ENCODE data around the gene MRPL33.

DNA sequence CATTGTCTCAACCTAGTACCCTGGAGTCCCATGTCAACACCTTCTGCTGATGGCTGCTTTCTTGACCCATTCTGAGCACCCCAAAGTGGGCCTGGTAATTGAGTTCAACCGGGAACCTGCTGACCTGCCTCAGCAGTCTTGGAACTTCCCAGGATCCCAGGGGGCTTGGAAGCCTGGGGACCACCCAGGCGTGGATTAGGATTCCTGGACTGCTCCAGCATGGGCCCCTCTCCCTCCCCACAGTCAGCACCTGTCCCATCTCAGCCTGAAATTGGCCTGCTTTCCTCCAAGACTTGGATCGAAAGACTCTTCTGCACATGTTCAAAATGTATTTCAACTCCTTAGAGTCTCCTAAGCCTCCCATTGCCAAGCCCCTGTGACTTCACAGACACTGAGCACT is 15.4 kb upstream of the MRPL33 start:
- TF ChIP-seq, protein P1, sequence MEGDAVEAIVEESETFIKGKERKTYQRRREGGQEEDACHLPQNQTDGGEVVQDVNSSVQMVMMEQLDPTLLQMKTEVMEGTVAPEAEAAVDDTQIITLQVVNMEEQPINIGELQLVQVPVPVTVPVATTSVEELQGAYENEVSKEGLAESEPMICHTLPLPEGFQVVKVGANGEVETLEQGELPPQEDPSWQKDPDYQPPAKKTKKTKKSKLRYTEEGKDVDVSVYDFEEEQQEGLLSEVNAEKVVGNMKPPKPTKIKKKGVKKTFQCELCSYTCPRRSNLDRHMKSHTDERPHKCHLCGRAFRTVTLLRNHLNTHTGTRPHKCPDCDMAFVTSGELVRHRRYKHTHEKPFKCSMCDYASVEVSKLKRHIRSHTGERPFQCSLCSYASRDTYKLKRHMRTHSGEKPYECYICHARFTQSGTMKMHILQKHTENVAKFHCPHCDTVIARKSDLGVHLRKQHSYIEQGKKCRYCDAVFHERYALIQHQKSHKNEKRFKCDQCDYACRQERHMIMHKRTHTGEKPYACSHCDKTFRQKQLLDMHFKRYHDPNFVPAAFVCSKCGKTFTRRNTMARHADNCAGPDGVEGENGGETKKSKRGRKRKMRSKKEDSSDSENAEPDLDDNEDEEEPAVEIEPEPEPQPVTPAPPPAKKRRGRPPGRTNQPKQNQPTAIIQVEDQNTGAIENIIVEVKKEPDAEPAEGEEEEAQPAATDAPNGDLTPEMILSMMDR (IDR thresholded peaks at IDR 0.05) = no peak
- no peak for TF ChIP-seq POLR2A (IDR thresholded peaks at IDR 0.05)
